Uterus (tissue), 2 donors: ENCODE results near the gene CSH1.
"Not testable (repeated sequence)": the region's sequence is repeated elsewhere in the genome, so short reads cannot be mapped to it uniquely, and the experiment has no call there.

Experiments
- CTCF ChIP-seq, 4 experiments: fragments of 200-600 bp in 2 of 4; fragments of 450-650 bp in 2 of 4; sonication (generic) in 2 of 4; IDR thresholded peaks; one replicate each; pipeline ENCODE4 v1.5.1; 2016 to 2019; ENCODE audit warnings: antibody characterized with exemption in 4 of 4, mild to moderate bottlenecking in 2 of 4, moderate library complexity in 1 of 4
- POLR2A ChIP-seq, 2 donors: fragments of 450-650 bp; IDR thresholded peaks; one replicate each; pipeline ENCODE4 v1.6.1; 2016; ENCODE audit warnings: antibody characterized with exemption in 2 of 2, mild to moderate bottlenecking in 1 of 2, moderate library complexity in 1 of 2

GRCh38 chr17:63889026-63889848 is 7.1 kb downstream of the CSH1 start:
- peak; percentile 14 to 24 (median 20) for TF ChIP-seq CTCF (IDR thresholded peaks at IDR 0.05)
- not testable (repeated sequence) for TF ChIP-seq POLR2A (IDR thresholded peaks at IDR 0.05)
